ENCODE measurements around the gene PCGF3.
"Not testable (repeated sequence)": the region's sequence is repeated elsewhere in the genome, so short reads cannot be mapped to it uniquely, and the experiment has no call there.

PCGF3 gene

DNA sequence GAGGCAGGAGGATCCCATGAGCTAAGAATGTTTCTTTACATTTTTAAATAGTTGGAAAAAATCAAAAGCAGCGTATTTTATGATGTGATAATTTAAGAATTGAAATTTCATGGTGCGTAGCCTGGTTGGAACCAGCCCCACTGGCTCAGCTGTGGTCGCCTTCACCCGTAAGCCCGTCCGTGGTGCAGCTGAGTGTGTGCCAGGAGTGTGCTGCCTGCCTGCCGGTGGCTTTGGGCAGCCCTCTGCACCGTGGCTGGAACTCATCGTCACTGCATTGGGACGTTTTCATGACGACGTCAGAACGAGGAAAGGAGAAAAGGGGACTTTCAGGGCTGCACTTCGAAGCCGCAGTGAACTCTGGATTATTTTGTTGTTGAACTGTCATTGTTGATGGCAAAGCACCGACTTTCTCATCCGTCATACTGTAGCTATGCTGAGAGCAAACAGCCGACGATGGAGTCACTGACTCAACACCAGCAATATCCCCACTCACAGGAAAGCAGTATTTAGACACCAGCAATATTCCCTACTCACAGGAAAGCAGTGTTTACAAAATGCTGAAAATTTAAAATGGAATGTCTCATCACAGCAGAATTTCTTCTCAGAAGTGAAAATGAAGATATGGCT lies 35.1 kb downstream of the PCGF3 start:
- DNase-seq (ENCODE audit: low read depth in 2 of 2) = no peak

GRCh38 chr4:742096-742741 lies 36.6 kb downstream of the PCGF3 start:
- DNase-seq (ENCODE audit: low read depth in 2 of 2) = no peak

DNA sequence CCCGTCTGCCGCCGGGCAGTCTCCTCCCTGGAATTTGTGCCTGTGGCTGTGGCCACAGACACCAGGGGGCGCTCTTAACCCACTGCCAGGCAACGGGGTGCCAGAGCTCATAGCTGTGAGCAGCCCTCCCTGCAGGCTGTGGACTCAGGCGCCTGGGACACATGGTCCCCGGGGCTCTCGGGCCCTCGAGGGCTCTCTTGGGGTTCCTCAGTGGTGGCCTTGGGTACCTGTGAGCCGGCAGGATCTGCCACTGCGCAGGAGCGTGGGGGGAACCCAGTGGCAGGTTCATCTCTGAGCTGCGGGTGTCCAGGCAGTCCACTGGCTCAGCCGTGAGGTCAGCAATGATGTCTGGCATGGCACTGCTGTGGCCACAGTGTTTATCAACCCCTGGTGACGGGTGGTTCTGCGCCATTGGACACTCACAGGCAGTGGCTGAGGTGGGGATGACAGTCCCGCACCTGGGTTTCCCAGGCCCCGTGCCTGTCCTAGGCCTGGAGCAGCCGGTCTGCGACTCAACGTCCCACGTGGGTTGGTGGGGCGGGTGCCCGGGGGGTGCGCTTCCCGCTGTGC lies 37.2 kb downstream of the PCGF3 start:
- peak; percentile 45 to 46 for DNase-seq (ENCODE audit: low read depth in 2 of 2)

GRCh38 chr4:743463-744211 lies 38.0 kb downstream of the PCGF3 start:
- DNase-seq (ENCODE audit: low read depth in 2 of 2) = no peak

GRCh38 chr4:744212-744841 lies 38.7 kb downstream of the PCGF3 start:
- DNase-seq (ENCODE audit: low read depth in 2 of 2) = no peak

DNA sequence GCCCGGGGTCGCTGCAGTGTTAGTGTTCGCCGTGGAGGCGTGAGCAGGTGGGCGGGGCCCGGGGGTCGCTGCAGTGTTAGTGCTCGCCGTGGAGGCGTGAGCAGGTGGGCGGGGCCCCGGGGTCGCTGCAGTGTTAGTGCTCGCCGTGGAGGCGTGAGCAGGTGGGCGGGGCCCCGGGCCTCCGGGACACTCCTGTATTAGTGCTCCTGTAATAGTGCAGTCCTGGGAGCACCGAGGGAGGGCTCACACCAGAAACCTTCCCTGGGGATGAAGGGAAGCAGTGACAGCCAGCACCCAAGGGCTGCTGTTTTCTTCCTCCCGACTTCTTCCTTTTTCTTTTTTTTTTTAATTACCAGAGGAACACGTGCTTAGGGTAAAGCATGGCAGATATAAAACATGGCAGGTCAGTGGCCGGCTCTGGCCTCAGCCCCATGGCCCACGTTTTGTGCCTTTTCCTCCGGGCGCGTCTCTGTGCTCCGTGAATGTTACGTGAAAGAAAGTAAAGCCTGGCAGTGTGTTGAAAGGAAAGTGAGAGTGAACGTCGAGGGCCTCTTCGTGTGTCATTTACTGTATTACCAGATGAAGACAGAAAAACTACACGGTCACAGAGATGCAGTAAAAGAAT lies 42.0 kb downstream of the PCGF3 start:
- no peak for DNase-seq (ENCODE audit: low read depth in 2 of 2)

GRCh38 chr4:748461-748860 lies 42.8 kb downstream of the PCGF3 start:
- DNase-seq (ENCODE audit: low read depth in 2 of 2) = no peak

DNA sequence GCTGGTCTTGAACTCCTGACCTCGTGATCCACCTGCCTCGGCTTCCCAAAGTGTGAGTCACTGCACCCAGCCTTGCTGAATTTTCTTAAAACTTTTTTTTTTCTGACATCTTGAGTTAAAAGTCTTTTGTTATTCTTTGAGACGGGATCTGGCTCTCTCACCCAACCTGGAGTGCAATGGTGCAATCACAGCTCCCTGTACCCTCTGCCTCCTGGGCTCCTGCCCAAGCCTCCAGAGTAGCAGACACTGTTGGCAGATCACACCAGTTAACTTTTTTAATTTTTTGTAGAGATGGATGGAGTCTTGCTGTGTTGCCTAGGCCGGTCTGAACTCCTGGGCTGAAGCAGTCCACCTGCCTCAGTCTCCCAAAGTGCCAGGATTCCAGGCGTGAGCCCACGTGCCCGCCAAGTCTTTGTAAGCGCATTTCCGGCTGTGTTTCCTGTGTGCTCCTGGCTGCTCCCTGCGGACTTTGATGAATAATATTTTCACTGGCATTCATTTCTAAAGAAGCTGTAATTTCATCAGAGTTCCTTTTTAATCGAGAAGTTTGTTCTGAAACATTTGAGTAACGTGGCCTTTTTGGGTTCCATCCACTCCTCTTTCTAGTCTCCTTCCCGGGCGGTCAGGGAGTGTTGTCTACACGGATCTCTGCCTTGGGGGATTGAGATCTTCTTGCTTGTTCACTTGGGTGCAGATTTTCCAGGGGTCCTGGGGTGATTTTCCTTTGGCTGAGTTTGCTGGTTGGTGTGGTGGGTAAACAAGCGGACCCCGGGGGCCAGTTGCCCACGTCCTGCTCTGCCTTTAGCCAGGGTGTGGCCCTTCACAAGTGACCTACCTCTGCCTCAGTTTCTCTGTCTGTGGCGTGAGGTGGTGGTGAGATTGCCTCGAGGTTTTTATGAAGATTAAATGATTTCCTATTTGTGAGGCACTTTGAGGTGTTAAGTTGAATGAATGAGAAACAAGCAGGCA lies 44.4 kb downstream of the PCGF3 start:
- DNase-seq (ENCODE audit: low read depth in 2 of 2) = no peak

DNA sequence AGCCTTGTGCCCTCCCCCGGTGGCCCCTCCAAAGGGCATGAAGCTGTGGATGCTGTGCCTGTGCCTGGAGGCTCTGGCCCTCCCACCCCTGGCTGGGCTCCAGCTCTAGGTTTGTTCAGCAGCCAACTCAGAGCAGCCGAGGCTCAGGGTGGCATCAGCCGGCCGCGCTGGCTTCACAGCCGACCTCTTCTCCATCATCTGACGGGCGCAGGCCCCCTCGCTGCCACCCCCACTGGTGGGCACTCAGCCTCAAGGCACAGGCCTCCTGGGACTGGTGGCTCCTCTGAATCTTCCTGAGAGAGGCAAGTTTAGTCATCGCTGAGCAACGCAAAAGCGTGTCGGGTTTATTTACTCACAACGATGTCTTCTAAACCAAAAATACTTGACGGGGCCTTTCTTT lies 46.0 kb downstream of the PCGF3 start:
- DNase-seq (ENCODE audit: low read depth in 2 of 2) = no peak

DNA sequence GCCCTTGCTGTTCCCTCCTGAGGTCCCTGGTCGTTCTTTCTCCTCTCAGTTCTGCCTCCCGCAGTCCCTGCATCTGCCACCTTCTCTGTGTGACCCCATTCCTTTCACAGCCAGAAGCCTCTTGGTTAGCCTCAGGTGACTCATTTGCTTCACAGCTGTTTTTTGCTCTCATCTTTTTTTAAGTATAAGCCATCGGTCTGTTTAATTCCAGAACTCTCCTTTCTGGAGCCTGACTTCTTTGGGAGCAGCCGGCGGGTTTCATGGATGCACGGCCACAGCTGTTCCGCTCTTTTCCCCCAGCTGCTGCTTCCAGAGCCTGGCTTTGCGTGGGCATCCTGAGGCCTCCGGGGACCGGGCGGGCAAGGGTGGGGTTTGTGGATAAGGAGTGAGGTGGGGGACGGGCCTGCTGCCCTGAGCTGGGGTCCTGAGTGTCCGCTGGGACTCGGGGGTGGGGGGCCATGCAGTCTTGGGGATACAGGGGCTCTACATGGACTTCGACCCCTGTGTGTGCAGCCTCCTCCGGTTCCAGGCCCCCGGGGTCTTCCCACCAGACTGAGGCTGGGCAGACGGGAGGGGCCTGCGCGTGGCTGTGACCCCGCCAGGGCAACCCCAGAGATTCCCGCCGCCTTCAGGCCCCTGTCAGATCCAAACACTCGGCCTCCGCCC lies 46.7 kb downstream of the PCGF3 start:
- DNase-seq (ENCODE audit: low read depth in 2 of 2) = no peak

GRCh38 chr4:753186-753585 lies 47.6 kb downstream of the PCGF3 start:
- DNase-seq (ENCODE audit: low read depth in 2 of 2) = not testable (repeated sequence)

DNA sequence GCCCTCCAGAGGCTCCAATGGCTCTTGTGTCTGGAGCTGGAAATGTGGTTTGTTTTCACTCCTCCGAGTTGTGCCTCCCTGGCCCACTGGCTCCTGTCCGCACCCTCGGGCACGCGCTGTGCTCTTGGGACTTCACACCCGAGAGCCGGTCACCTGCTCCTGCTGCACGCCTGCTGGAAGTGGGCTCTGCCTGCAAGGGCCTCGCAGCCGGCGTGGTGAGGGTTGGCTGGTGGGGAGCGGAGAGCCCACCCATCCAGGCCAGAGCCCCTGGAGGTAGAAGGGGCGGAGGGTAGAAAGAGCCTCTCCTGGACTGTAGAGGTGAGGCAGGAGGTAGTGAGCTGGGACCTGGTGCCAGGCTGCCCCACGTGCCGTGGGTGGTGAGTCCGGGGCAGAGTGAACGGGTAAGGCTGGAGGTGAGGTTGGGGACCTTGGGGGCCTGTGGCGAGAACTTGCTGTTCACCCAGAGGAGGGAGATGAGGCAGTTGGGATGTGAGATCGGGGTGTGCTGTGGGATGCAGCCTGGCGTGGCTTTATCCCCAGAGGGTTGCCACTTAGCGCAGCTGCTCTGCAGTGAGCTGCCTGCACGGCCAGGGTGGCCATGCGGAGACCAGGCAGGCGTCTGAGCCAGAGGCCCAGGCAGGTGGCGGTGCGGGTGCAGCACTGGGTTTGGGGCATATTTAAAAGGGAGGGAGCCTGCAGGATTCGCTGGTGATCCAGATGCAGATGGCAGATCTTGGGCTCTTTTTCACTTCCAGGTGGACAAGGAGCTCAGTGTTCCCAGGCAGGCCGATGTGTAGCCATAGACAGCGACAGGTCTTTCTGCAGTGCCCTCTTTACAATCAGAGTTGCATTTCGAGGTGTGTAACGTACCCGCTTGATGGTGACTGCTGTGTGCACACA lies 48.8 kb downstream of the PCGF3 start:
- no peak for DNase-seq (ENCODE audit: low read depth in 2 of 2)

GRCh38 chr4:757111-757510 lies 51.5 kb downstream of the PCGF3 start:
- DNase-seq (ENCODE audit: low read depth in 2 of 2) = no peak

GRCh38 chr4:759810-760209 lies 54.2 kb downstream of the PCGF3 start:
- DNase-seq (ENCODE audit: low read depth in 2 of 2) = not testable (repeated sequence)

DNA sequence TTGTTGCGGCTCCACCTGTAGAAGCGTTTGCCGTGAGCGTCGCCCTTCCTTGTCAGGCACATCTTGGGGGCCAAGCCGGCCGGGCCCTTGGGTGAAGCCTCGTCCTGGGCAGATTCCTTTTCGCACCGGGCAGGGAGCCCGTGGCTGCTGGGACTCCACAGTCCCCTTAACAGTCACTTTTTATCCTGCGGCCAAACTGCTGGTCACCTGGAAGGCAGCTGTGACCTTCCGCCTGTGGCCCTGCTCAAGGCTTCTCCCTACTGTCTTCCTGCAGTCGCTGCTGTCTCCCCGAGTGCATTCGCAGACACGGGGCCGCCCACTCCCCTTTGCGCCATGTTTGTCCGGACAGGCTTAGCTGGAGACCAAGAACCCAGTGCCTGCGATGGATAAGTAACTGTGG lies 55.0 kb downstream of the PCGF3 start:
- no peak for DNase-seq (ENCODE audit: low read depth in 2 of 2)

GRCh38 chr4:761086-761485 lies 55.5 kb downstream of the PCGF3 start:
- DNase-seq (ENCODE audit: low read depth in 2 of 2) = no peak

DNA sequence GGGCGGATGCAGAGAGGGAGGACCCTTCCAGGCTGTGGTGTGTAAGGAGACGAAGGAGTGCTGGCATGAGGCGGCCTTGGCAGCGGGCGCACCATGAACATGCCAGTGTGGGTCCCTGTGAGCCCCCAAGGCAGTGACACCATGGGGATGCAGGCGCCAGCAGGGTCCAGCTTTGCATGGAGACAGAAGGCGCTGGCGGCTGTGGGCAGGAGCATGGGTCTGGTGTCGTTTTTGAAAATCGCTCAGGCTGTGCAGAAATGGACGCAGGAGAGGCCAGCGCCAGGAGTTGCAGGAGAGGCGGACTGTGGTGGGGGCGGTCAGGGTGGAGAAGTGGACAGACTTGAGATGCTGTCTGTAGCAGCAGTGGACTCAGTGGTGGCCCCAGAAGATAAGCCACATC lies 56.1 kb downstream of the PCGF3 start:
- DNase-seq (ENCODE audit: low read depth in 2 of 2) = no peak

GRCh38 chr4:762211-763190 lies 56.9 kb downstream of the PCGF3 start:
- DNase-seq (ENCODE audit: low read depth in 2 of 2) = no peak
